GM23338 (cell line): Measurements from ENCODE around the gene ZNF143. TPM values are rescaled to one million over a fixed set of nuclear protein-coding genes. Genes with fewer than 3 reads are reported as not detected.

Experiments used
- ATAC-seq: fragments of 200-7000 bp; cut with Tn5 transposase; 3 replicates; pipeline ENCODE4 v1.9.1; 2020
- DNase-seq: peaks from one replicate; pipeline ENCODE4 v3.0.0-alpha.2; 2015; ENCODE audit warnings: low spot score
- H2AFZ ChIP-seq: fragments of 200-600 bp; sonication (generic); 2 replicates; pipeline ENCODE4 v1.8.0; 2016; ENCODE audit warnings: antibody characterized with exemption, mild to moderate bottlenecking, moderate library complexity
- H3F3A ChIP-seq: fragments of 200-600 bp; sonication (generic); replicated peaks from 2 replicates; pipeline ENCODE4 v1.8.0; 2017; ENCODE audit warnings: antibody characterized with exemption, mixed run types, low read depth
- H3K27ac ChIP-seq: fragments of 200-600 bp; sonication (generic); 2 replicates; pipeline ENCODE4 v1.6.1; 2016; ENCODE audit warnings: low read depth
- H3K27me3 ChIP-seq: fragments of 200-600 bp; sonication (generic); 2 replicates; pipeline ENCODE4 v1.8.0; 2016; ENCODE audit warnings: mild to moderate bottlenecking, mixed run types, moderate library complexity; ENCODE audit not compliant: insufficient read depth
- H3K36me3 ChIP-seq: fragments of 200-600 bp; sonication (generic); 2 replicates; pipeline ENCODE4 v1.8.0; 2016; ENCODE audit warnings: mild to moderate bottlenecking; ENCODE audit not compliant: insufficient read depth
- H3K4me1 ChIP-seq: fragments of 200-600 bp; sonication (generic); 2 replicates; pipeline ENCODE4 v1.8.0; 2016; ENCODE audit warnings: mild to moderate bottlenecking, moderate library complexity; ENCODE audit not compliant: insufficient read depth
- H3K4me2 ChIP-seq: fragments of 200-600 bp; sonication (generic); 2 replicates; pipeline ENCODE4 v1.7.1; 2017; ENCODE audit warnings: mixed run types
- H3K4me3 ChIP-seq: fragments of 200-600 bp; sonication (generic); 2 replicates; pipeline ENCODE4 v1.6.1; 2016; ENCODE audit warnings: mixed run types
- H3K79me2 ChIP-seq: fragments of 200-600 bp; sonication (generic); replicated peaks from 2 replicates; pipeline ENCODE4 v1.8.0; 2017; ENCODE audit warnings: mild to moderate bottlenecking; ENCODE audit not compliant: insufficient read depth
- H3K9me2 ChIP-seq: fragments of 200-600 bp; sonication (generic); 2 replicates; pipeline ENCODE4 v1.8.0; 2017; ENCODE audit not compliant: insufficient read depth
- H4K20me1 ChIP-seq: fragments of 200-600 bp; sonication (generic); replicated peaks from 2 replicates; pipeline ENCODE4 v1.8.0; 2017; ENCODE audit warnings: mild to moderate bottlenecking; ENCODE audit not compliant: insufficient read depth
- H3K27ac Mint-ChIP-seq: 2 replicates; pipeline ENCODE4 v1.8.0; 2020; ENCODE audit warnings: inconsistent platforms, mild to moderate bottlenecking, moderate library complexity, mixed read lengths
- H3K27me3 Mint-ChIP-seq: 3 replicates; pipeline ENCODE4 v1.8.0; 2022; ENCODE audit warnings: low read depth, mild to moderate bottlenecking, moderate library complexity, mixed read lengths, inconsistent platforms; ENCODE audit not compliant: insufficient read depth, poor library complexity
- H3K36me3 Mint-ChIP-seq: 3 replicates; pipeline ENCODE4 v1.8.0; 2021; ENCODE audit warnings: low read depth, mild to moderate bottlenecking, inconsistent platforms, moderate library complexity, mixed read lengths
- H3K4me1 Mint-ChIP-seq: 3 replicates; pipeline ENCODE4 v1.8.0; 2020; ENCODE audit warnings: mild to moderate bottlenecking, inconsistent platforms, mixed read lengths
- H3K4me3 Mint-ChIP-seq: 3 replicates; pipeline ENCODE4 v1.8.0; 2021; ENCODE audit warnings: moderate library complexity, mild to moderate bottlenecking, inconsistent platforms, mixed read lengths
- H3K9me3 Mint-ChIP-seq: 3 replicates; pipeline ENCODE4 v1.8.0; 2020; ENCODE audit warnings: moderate library complexity, mild to moderate bottlenecking, inconsistent platforms, mixed read lengths
- EZH2 ChIP-seq: fragments of 200-600 bp; sonication (generic); IDR thresholded peaks from one replicate; pipeline ENCODE4 v1.8.0; 2017; ENCODE audit warnings: antibody characterized with exemption, mild to moderate bottlenecking, low read depth; ENCODE audit not compliant: unreplicated experiment
- POLR2AphosphoS5 ChIP-seq: IDR thresholded peaks from 2 replicates; pipeline ENCODE4 v1.6.1; 2016; ENCODE audit warnings: antibody characterized with exemption, low read depth
- ZNF331 ChIP-seq: fragments of 250-450 bp; sonication (Bioruptor Pico); IDR thresholded peaks from 2 replicates; pipeline ENCODE4 v1.5.0; 2020; ENCODE audit warnings: low read depth, mild to moderate bottlenecking, moderate library complexity
- polyA plus RNA-seq: library from polyadenylated mRNA; unstranded; fragments of >200 nt; fragmentation: Nextera tagmentation; extraction: Ambion mirVana; gene quantifications from 2 replicates; pipeline ENCODE4 v1.2.1, GENCODE V29; 2016
- small RNA-seq: library from RNA; depleted of rRNA; stranded (forward); fragments of <200 nt; gene quantifications from one replicate; pipeline ENCODE3, GENCODE V24; 2014; ENCODE audit warnings: low replicate concordance
- total RNA-seq: library from RNA; depleted of rRNA; stranded (reverse); fragments of >200 nt; shearing (Covaris generic); gene quantifications from 2 replicates; pipeline ENCODE4 v1.2.3, GENCODE V29; 2014; rRNA removed
- TF ChIP-seq, protein P1 (sequence below): IDR thresholded peaks from one replicate; pipeline ENCODE4 v1.6.1; 2018; ENCODE audit warnings: antibody characterized with exemption; ENCODE audit not compliant: unreplicated experiment
- TF ChIP-seq, protein P2 (sequence below): IDR thresholded peaks from 2 replicates; pipeline ENCODE4 v1.6.1; 2016; ENCODE audit warnings: antibody characterized with exemption

Gene ZNF143
- total and polyA plus RNA-seq, 2 experiments from 2014 or later = 33.5 to 44.2 TPM

DNA sequence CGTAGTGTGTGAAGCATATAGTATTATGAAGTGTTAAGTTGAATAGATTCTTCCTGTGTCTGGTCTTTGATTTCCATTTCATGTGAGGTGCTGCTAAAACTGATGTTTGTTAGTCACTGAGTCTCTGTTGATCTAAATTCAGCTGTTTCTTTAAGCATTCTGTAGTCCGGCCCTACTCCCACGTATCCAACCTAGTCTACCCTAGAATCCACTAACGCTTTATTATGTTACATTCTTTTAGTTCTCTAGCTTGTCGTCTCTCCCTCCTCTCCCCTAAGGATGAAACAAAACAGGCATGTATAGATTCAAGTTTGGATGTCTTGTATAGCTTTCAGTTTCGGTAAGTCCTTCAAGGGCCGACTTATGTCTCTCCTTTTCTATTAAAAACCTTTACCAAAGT, 116.7 kb downstream of the ZNF143 start:
- H2AFZ ChIP-seq = no peak overlapping the region
- peaks cover 9% of the 10 kb centered on the region for H3F3A ChIP-seq
- no peaks in the 10 kb centered on the region for H3K9me2 ChIP-seq
- peaks cover 78% of the 10 kb centered on the region for H3K36me3 Mint-ChIP-seq
- peaks cover 11% of the 10 kb centered on the region for H3K4me1 ChIP-seq
- H3K4me1 Mint-ChIP-seq = peaks cover 21% of the 10 kb centered on the region
- H3K9me3 Mint-ChIP-seq = no peaks in the 10 kb centered on the region
- H3K4me2 ChIP-seq = peak overlapping the region; percentile 78; the same call in 1 of the 2 replicates
- peaks cover 59% of the 10 kb centered on the region for H3K36me3 ChIP-seq
- no peaks in the 10 kb centered on the region for H3K27me3 ChIP-seq
- TF ChIP-seq POLR2AphosphoS5 = no peak
- TF ChIP-seq, protein P1, sequence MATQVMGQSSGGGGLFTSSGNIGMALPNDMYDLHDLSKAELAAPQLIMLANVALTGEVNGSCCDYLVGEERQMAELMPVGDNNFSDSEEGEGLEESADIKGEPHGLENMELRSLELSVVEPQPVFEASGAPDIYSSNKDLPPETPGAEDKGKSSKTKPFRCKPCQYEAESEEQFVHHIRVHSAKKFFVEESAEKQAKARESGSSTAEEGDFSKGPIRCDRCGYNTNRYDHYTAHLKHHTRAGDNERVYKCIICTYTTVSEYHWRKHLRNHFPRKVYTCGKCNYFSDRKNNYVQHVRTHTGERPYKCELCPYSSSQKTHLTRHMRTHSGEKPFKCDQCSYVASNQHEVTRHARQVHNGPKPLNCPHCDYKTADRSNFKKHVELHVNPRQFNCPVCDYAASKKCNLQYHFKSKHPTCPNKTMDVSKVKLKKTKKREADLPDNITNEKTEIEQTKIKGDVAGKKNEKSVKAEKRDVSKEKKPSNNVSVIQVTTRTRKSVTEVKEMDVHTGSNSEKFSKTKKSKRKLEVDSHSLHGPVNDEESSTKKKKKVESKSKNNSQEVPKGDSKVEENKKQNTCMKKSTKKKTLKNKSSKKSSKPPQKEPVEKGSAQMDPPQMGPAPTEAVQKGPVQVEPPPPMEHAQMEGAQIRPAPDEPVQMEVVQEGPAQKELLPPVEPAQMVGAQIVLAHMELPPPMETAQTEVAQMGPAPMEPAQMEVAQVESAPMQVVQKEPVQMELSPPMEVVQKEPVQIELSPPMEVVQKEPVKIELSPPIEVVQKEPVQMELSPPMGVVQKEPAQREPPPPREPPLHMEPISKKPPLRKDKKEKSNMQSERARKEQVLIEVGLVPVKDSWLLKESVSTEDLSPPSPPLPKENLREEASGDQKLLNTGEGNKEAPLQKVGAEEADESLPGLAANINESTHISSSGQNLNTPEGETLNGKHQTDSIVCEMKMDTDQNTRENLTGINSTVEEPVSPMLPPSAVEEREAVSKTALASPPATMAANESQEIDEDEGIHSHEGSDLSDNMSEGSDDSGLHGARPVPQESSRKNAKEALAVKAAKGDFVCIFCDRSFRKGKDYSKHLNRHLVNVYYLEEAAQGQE = no peak
- TF ChIP-seq, protein P2, sequence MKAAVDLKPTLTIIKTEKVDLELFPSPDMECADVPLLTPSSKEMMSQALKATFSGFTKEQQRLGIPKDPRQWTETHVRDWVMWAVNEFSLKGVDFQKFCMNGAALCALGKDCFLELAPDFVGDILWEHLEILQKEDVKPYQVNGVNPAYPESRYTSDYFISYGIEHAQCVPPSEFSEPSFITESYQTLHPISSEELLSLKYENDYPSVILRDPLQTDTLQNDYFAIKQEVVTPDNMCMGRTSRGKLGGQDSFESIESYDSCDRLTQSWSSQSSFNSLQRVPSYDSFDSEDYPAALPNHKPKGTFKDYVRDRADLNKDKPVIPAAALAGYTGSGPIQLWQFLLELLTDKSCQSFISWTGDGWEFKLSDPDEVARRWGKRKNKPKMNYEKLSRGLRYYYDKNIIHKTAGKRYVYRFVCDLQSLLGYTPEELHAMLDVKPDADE = no peak
- no peak for TF ChIP-seq EZH2
- no peak for TF ChIP-seq ZNF331 (CRISPR knock-in tag)
- peak overlapping the region; percentile 48 for H3K4me3 Mint-ChIP-seq
- DNase-seq = no peak
- H3K4me3 ChIP-seq = 0 out of 2 replicates have a peak overlapping the region, but pooled peaks have one; percentile 10
- H3K27me3 Mint-ChIP-seq = peaks cover 12% of the 10 kb centered on the region
- H3K27ac Mint-ChIP-seq = no peak overlapping the region
- peaks cover 62% of the 10 kb centered on the region for H3K79me2 ChIP-seq
- peak overlapping the region; percentile 51 for H3K27ac ChIP-seq
- H4K20me1 ChIP-seq = peaks cover 19% of the 10 kb centered on the region
- no peak for ATAC-seq

Small RNA genes within 50 kb of the gene (small RNA-seq; reads per million reads assigned to genes)
- gene RF01210 = not detected
- gene SNORA23 = 125 reads per million, percentile 99 among the genes with 10 or more reads in this experiment

Other genes starting within 250 kb of the ZNF143 start
- 49.1 and 56.3 TPM in 2 replicates for gene DENND5A, start 195.7 kb upstream of the ZNF143 start, total RNA-seq
- gene DENND5A, start 195.7 kb upstream of the ZNF143 start, polyA plus RNA-seq = 25.6 and 28.1 TPM in 2 replicates
- 53.8 and 75.9 TPM in 2 replicates for gene TMEM41B, start 146.4 kb upstream of the ZNF143 start, total RNA-seq
- gene TMEM41B, start 146.4 kb upstream of the ZNF143 start, polyA plus RNA-seq = 31.8 and 34.4 TPM in 2 replicates
- gene IPO7, start 76.4 kb upstream of the ZNF143 start, total RNA-seq = 271 and 328 TPM in 2 replicates
- gene IPO7, start 76.4 kb upstream of the ZNF143 start, polyA plus RNA-seq = 56.1 TPM in 2 replicates
- 144 and 149 TPM in 2 replicates for gene WEE1, start 112.7 kb downstream of the ZNF143 start, total RNA-seq
- 48.9 and 50.7 TPM in 2 replicates for gene WEE1, start 112.7 kb downstream of the ZNF143 start, polyA plus RNA-seq
- gene SWAP70, start 203.1 kb downstream of the ZNF143 start, total RNA-seq = 29.0 and 30.3 TPM in 2 replicates
- gene SWAP70, start 203.1 kb downstream of the ZNF143 start, polyA plus RNA-seq = 28.2 and 33.3 TPM in 2 replicates